HG02798 (cell line): ENCODE measurements around the gene PLXDC2.
A peak's percentile ranks its signal among the peaks of the same experiment; 100 is the strongest.
"Not testable (repeated sequence)": the region's sequence is repeated elsewhere in the genome, so short reads cannot be mapped to it uniquely, and the experiment has no call there.

ENCODE experiments used
- ATAC-seq: cut with Tn5 transposase; IDR thresholded peaks from one replicate; pipeline ENCODE4 v1.9.1; 2021; ENCODE audit warnings: mild to moderate bottlenecking; ENCODE audit not compliant: unreplicated experiment, poor library complexity

PLXDC2 gene

DNA sequence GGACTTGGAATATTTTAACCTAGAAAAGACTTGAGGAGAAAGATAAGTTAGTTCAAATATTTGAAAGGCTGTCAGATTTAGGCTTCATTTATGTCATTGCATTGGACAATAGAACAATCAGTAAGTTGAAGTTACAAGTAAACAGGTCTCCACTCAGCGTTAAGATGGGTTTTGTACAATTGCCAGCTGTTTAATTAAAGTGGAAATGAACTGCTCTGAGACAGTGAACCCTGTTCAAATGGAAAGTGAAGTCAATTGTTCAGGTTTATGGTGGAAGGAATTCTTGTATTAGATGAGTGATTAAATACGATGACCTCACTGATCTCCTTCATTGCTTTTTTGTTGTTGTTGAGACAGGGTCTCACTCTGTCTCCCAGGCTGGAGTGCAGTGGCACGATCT, 151.7 kb downstream of the PLXDC2 start:
- no peak for ATAC-seq

DNA sequence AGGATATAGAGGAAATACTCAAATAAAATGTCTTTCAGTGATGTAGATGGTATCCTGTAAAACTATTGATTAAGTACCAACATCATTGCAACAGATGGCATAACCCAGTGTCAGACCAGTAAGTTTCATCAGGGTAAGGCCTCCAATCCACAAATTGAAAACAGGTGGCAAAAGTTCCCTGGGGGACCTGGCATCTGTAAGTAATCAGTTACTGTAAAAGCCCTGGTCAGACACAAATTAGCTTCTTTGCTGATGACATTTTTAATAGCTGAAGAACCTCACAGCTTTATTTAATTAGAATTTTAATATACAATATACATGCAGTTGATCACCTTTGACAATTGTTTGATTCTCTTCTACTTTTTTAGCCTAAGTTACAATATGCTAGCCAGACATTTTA, 152.5 kb downstream of the PLXDC2 start:
- ATAC-seq = no peak

- ATAC-seq = no peak
Observed at GRCh38 chr10:19970256-19970655, 154.0 kb downstream of the PLXDC2 start.

- ATAC-seq = no peak
Observed at GRCh38 chr10:19970717-19971116, 154.5 kb downstream of the PLXDC2 start.

DNA sequence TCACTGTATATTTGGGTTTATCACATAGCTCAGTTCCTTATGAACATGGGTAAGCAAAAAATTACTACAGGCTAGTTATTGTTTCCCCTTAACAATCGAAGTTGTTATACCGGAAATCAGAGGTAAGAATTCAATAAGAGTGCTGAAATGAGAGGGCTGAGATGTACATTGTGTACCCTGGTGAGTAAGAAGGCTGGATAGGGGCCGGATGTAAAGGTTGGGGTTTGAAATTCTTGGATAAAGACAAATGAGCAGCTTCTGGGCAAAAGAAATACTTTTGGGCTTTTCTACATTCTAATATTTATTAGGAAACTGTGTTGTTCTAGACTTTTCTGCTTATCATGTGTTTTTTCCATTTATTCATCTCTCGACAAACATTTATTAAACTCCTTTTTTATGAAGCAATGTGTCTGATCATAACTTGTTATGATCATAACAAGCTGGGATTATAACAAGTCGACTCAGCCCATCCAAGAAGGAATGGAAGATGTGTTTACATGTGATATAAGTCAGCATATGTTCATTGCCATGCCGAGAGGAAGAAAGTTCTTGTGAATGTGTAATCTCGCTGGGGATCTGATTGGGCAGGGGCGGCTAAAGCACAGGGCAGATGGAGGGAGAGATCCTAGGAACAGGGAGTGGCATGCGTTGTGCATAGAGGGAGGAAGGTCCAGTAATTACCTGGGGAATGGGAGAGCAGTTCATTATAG, 155.3 kb downstream of the PLXDC2 start:
- ATAC-seq = no peak

DNA sequence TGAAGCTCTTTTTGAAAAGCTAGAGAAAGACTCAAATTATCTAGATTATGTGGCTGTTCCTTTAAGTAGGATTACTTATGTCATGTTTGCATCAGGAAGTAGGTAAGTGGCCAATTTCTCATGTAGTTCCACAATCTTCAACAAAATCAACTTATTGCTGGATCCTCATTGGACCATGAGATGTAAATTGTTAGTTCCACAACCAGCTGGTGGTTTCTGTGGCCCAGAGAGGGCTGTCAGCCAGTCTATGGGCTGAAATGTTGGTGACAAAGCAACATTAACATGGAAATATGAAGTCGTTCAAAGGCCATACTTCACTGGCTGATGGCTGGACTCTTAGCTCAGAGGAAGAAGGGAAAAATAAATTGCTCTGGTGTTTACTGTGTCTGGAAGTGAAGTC, 157.9 kb downstream of the PLXDC2 start:
- peak; percentile 59 for ATAC-seq

DNA sequence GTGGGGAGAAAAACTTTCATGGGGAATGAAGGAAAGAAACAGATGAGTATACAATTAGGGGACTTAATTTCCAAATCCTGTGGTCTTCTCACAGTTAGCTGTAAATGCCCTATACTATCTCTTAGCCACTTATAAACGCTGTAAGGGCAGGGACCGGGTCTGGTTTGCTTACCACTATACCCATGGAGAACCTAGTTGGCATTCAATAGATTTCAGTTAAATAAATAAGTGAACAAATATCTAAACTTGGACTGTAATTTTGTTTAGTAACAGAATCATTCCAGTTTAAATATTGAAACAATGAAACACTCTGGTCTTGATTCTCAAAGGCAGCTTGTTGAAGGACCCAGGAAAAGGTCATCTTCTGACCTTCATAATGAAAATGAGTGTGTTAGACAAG, 158.3 kb downstream of the PLXDC2 start:
- no peak for ATAC-seq

DNA sequence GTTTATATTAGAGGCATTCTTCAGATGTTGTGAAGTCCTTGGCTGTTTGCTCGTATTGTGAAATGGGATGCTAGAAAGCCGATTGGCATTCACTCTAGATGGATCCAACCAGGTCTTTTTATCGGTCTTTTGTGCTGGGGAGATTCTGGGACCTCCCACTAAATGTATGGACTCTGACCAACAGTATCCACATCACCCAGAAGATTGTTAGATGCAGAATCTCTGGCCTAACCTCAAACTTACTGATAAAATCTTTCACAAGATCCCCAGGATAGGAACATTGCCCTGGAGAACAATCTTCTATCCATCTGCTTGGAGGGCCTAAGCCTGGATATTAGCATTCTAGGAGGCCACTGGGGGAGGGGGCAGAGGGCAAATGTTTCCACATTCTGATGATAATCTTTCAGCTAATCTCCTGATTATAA, 160.9 kb downstream of the PLXDC2 start:
- ATAC-seq = no peak

- no peak for ATAC-seq
Observed at GRCh38 chr10:19979628-19980027, 163.4 kb downstream of the PLXDC2 start.

DNA sequence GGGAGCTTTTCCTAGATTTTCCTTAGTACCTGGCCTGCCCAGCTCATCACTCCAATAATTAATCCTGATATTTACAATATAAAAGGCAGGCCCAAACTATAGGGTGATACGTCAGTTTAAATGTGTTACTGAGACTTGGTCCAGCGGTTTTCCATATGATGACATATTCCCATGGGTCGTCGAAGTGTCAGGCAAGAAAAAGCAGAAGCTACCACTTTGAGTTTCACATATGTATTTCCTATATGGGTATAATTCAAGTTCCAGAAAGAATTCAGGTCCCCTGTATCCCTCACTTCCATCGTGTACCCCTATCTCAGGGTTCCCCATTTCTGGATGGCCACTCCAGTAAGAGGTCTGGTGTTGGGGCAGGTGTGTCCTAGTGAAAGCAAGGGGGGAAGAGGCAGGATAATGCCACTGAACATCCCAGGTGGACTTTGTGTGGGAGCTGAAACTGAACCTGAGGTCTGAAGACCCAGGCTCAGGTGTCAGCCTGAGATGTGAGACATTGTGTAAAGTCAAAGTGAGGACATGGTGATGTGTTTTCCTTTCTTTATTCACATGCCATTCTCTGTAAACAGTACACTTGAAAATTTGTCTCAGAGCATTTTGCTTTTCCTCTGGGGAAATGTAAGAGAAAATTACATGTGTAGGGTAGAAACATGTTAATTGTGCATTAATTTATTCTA, 167.8 kb downstream of the PLXDC2 start:
- no peak for ATAC-seq

- no peak for ATAC-seq
Observed at GRCh38 chr10:19985745-19986144, 169.5 kb downstream of the PLXDC2 start.

GRCh38 chr10:19986591-19986990, 170.4 kb downstream of the PLXDC2 start:
- ATAC-seq = no peak

DNA sequence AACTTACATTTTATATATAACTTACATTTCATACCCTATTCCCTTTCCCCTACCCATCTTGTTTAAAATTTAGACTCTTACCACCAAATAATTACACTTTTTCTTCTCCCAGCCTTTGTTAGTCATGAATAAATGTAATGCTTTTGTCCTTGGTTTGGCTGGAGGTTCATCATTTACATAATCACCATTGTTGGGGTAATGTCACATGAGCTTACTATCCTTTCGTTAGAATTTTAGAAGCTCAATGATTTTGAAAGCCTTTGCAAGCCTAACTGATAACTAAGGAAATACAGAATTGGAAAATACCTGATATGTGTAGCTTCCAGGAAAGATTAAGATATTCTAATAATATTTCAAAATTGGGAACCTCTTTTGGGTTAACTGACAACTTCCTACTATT, 171.7 kb downstream of the PLXDC2 start:
- no peak for ATAC-seq

DNA sequence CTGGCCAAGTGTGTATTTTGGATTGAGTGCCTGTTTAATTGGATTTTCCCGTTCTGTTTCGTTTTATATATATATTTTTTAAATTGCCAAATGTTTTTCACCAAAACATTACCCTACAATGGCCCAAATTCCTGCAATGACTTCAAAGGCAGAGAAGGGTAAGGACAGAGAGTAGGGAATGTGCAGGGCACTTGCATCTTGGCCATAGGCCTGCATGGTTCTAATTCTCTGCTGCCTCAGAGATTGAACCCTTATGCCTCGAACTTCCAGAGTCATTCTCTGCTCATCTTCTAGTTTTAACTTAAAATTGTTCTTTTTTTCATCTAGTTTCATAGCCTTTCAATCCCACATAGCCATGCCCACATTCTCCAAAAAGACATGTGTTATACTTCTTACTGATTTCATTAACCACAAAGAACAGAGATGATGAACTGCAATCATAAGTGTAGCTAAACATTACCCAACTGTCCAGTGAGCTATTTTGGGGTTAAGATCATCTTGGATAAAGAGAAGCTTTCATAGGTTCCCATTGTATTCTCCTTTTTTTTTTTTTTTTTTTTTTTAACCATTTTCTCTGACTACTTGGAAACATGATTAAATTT, 177.6 kb downstream of the PLXDC2 start:
- ATAC-seq = peak; percentile 63

GRCh38 chr10:19998482-19998881, 182.2 kb downstream of the PLXDC2 start:
- no peak for ATAC-seq

GRCh38 chr10:19999431-19999830, 183.2 kb downstream of the PLXDC2 start:
- no peak for ATAC-seq

DNA sequence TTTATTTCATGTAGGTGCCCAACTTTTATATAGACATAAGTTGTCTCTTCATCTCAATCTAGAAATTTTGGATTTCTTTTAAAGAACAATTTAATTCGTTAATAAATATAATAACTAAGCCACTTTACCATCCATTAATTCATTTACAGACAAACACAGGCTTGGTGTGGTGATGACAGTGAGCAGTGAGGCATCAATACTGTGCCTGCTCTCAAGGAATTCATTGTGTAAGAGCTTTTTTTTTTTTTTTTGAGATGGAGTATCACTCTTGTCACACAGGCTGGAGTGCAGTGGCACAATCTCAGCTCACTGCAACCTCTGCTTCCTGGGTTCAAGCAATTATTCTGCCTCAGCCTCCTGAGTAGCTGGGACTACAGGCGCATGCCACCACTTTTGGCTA, 185.8 kb downstream of the PLXDC2 start:
- ATAC-seq = not testable (repeated sequence)

DNA sequence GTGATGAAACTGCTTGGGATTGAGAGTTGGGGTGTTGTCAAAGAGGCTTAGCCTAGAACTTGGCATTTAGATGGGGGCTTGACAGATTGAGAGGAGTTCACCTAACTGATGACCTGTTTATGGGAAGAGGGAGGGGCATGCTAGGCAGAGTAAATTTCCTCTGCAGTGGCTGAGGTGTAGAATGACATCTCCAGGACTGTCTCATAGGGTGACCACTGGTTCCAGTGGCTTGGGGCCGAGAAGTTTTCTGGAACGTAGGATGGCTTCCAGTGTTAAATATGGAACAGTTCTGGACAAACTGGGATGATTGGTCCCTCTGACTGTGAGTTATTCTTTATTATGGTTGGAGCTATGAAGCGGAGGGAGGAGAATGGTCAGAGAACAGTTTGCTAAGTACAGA, 186.4 kb downstream of the PLXDC2 start:
- ATAC-seq = no peak

DNA sequence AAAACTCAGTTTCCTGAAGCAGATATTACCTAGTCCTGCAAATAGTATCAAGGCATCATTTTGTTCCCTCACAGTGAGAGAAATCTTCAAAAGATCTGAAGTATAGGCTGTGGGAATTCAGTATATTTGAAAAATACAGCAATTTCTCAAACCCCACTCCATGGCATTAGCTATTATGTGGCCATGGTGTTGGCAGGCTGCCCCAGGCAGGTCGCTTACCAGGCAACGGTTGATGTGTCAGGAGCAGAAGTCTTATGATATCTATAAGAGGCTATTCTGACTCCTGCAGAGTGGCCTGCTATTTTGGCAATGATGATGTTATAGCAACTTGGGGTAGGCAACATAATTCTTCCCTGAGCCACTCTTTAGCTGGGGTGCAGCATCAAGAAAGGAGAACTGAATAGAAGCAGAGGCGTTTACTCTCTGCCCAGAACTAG, 187.9 kb downstream of the PLXDC2 start:
- peak; percentile 40 for ATAC-seq

GRCh38 chr10:20005638-20006037, 189.4 kb downstream of the PLXDC2 start:
- no peak for ATAC-seq

GRCh38 chr10:20006169-20006870, 190.1 kb downstream of the PLXDC2 start:
- no peak for ATAC-seq
